Measurements from ENCODE around the gene MSANTD4. TPM values are rescaled to one million over a fixed set of nuclear protein-coding genes. Genes with fewer than 3 reads are reported as not detected.
"Not testable (repeated sequence)": the region's sequence is repeated elsewhere in the genome, so short reads cannot be mapped to it uniquely, and the experiment has no call there.

MSANTD4 gene
- total RNA-seq, 1 experiment from 2014 or later, result 32.1 TPM

- in situ Hi-C loops (cut with HindIII; ENCODE audit: low pct_unique_long_range_greater_than_20kb, low sequenced_read_pairs), result no loop called here
- peak; percentile 8 for DNase-seq (ENCODE audit: low read depth, low spot score)
Measured at GRCh38 chr11:106021181-106021966, 666 bp downstream of the MSANTD4 start.

GRCh38 chr11:106017093-106017492, 4.9 kb downstream of the MSANTD4 start:
- no peak for DNase-seq (ENCODE audit: low read depth, low spot score)
- in situ Hi-C loops (cut with HindIII; ENCODE audit: low pct_unique_long_range_greater_than_20kb, low sequenced_read_pairs), result no loop called here

GRCh38 chr11:106015066-106015465, 7.0 kb downstream of the MSANTD4 start:
- in situ Hi-C loops (cut with HindIII; ENCODE audit: low pct_unique_long_range_greater_than_20kb, low sequenced_read_pairs), result no loop called here
- no peak for DNase-seq (ENCODE audit: low read depth, low spot score)

- DNase-seq (ENCODE audit: low read depth, low spot score), result no peak
- in situ Hi-C loops (cut with HindIII; ENCODE audit: low pct_unique_long_range_greater_than_20kb, low sequenced_read_pairs), result no loop called here
Measured at GRCh38 chr11:106014620-106015019, 7.4 kb downstream of the MSANTD4 start.

GRCh38 chr11:106014035-106014434, 8.0 kb downstream of the MSANTD4 start:
- in situ Hi-C loops (cut with HindIII; ENCODE audit: low pct_unique_long_range_greater_than_20kb, low sequenced_read_pairs), result no loop called here
- no peak for DNase-seq (ENCODE audit: low read depth, low spot score)

- in situ Hi-C loops (cut with HindIII; ENCODE audit: low pct_unique_long_range_greater_than_20kb, low sequenced_read_pairs), result no loop called here
- DNase-seq (ENCODE audit: low read depth, low spot score), result no peak
Measured at GRCh38 chr11:106012744-106013143, 9.3 kb downstream of the MSANTD4 start.

- DNase-seq (ENCODE audit: low read depth, low spot score), result no peak
Measured at GRCh38 chr11:106011481-106011880, 10.6 kb downstream of the MSANTD4 start.

GRCh38 chr11:106003094-106003493, 18.9 kb downstream of the MSANTD4 start:
- DNase-seq (ENCODE audit: low read depth, low spot score); in situ Hi-C loops (cut with HindIII; ENCODE audit: low pct_unique_long_range_greater_than_20kb, low sequenced_read_pairs): not testable (repeated sequence)

More at GRCh38 chr11:106011481-106011880, 10.6 kb downstream of the MSANTD4 start:
- in situ Hi-C loops (cut with HindIII; ENCODE audit: low pct_unique_long_range_greater_than_20kb, low sequenced_read_pairs), result no loop called here

- no peak for DNase-seq (ENCODE audit: low read depth, low spot score)
- in situ Hi-C loops (cut with HindIII; ENCODE audit: low pct_unique_long_range_greater_than_20kb, low sequenced_read_pairs), result no loop called here
Measured at GRCh38 chr11:106001304-106002012, 20.6 kb downstream of the MSANTD4 start.

GRCh38 chr11:105991888-105992287, 30.2 kb downstream of the MSANTD4 start:
- in situ Hi-C loops (cut with HindIII; ENCODE audit: low pct_unique_long_range_greater_than_20kb, low sequenced_read_pairs), result no loop called here
- DNase-seq (ENCODE audit: low read depth, low spot score), result no peak

- DNase-seq (ENCODE audit: low read depth, low spot score), result no peak
- in situ Hi-C loops (cut with HindIII; ENCODE audit: low pct_unique_long_range_greater_than_20kb, low sequenced_read_pairs), result no loop called here
Measured at GRCh38 chr11:105989124-105989523, 32.9 kb downstream of the MSANTD4 start.

- in situ Hi-C loops (cut with HindIII; ENCODE audit: low pct_unique_long_range_greater_than_20kb, low sequenced_read_pairs), result no loop called here
Measured at GRCh38 chr11:105988197-105988596, 33.8 kb downstream of the MSANTD4 start.

GRCh38 chr11:105986554-105986953, 35.5 kb downstream of the MSANTD4 start:
- DNase-seq (ENCODE audit: low read depth, low spot score), result no peak
- in situ Hi-C loops (cut with HindIII; ENCODE audit: low pct_unique_long_range_greater_than_20kb, low sequenced_read_pairs), result no loop called here

More at GRCh38 chr11:105988197-105988596, 33.8 kb downstream of the MSANTD4 start:
- no peak for DNase-seq (ENCODE audit: low read depth, low spot score)

- in situ Hi-C loops (cut with HindIII; ENCODE audit: low pct_unique_long_range_greater_than_20kb, low sequenced_read_pairs), result no loop called here
- DNase-seq (ENCODE audit: low read depth, low spot score), result no peak
Measured at GRCh38 chr11:105979997-105980703, 41.9 kb downstream of the MSANTD4 start.

GRCh38 chr11:105975128-105975527, 46.9 kb downstream of the MSANTD4 start:
- in situ Hi-C loops (cut with HindIII; ENCODE audit: low pct_unique_long_range_greater_than_20kb, low sequenced_read_pairs), result no loop called here
- no peak for DNase-seq (ENCODE audit: low read depth, low spot score)

GRCh38 chr11:105969756-105970155, 52.3 kb downstream of the MSANTD4 start:
- DNase-seq (ENCODE audit: low read depth, low spot score), result no peak
- in situ Hi-C loops (cut with HindIII; ENCODE audit: low pct_unique_long_range_greater_than_20kb, low sequenced_read_pairs), result no loop called here

GRCh38 chr11:105968021-105968697, 53.9 kb downstream of the MSANTD4 start:
- DNase-seq (ENCODE audit: low read depth, low spot score), result no peak
- in situ Hi-C loops (cut with HindIII; ENCODE audit: low pct_unique_long_range_greater_than_20kb, low sequenced_read_pairs), result no loop called here
